CD4-positive, alpha-beta T cell treated with Interleukin-1 beta for 1 hour (primary cell): Measurements from ENCODE around the gene TSPYL4.

Experiments used
- DNase-seq, 2 donors: peaks; one replicate each; pipeline ENCODE4 v3.0.0-alpha.2; 2020 to 2022

TSPYL4 gene

GRCh38 chr6:116268589-116269293, 14.9 kb upstream of the TSPYL4 start:
- DNase-seq, result peak in 1 of 2 donors; percentile 67

GRCh38 chr6:116267836-116268588, 14.1 kb upstream of the TSPYL4 start:
- no peak for DNase-seq

- DNase-seq, result no peak
Measured at GRCh38 chr6:116266803-116267202, 12.9 kb upstream of the TSPYL4 start.

- no peak for DNase-seq
Measured at GRCh38 chr6:116265041-116265829, 11.4 kb upstream of the TSPYL4 start.

DNA sequence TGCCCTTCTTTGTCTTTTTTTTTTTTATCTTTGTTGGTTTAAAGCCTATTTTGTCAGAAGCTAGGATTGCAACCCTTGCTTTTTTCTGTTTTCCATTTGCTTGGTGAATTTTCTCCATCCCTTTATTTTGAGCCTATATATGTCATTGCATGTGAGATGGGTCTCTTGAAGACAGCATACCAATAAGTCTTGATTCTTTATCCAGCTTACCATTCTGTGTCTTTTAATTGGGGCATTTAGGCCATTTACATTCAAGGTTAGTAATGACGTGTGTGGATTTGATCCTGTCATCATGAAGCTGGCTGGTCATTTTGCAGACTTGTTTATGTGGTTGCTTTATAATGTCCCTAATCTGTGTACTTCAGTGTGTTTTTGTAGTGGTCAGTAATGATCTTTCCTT, 9.5 kb upstream of the TSPYL4 start:
- no peak for DNase-seq

- DNase-seq, result no peak
Measured at GRCh38 chr6:116258520-116258919, 4.6 kb upstream of the TSPYL4 start.

DNA sequence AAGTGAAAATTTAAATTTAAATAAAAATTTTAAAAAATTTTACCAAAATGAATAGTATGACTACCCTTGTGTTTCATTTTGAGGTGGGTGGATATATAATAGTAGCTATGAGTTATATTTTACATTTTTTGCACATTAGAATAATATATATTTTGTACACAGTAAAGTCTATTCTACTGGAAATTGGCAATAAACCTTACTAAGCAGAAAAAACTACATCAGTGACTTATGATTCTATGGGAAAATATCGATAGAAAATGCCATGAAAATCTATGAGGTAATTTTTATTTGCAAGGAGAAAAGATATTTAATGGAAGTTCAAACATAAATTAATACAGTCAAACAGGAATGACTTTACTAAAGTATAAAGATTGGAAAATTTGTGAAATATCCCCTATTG, 2.8 kb upstream of the TSPYL4 start:
- no peak for DNase-seq

GRCh38 chr6:116255246-116255800, 1.4 kb upstream of the TSPYL4 start:
- DNase-seq, result no peak

DNA sequence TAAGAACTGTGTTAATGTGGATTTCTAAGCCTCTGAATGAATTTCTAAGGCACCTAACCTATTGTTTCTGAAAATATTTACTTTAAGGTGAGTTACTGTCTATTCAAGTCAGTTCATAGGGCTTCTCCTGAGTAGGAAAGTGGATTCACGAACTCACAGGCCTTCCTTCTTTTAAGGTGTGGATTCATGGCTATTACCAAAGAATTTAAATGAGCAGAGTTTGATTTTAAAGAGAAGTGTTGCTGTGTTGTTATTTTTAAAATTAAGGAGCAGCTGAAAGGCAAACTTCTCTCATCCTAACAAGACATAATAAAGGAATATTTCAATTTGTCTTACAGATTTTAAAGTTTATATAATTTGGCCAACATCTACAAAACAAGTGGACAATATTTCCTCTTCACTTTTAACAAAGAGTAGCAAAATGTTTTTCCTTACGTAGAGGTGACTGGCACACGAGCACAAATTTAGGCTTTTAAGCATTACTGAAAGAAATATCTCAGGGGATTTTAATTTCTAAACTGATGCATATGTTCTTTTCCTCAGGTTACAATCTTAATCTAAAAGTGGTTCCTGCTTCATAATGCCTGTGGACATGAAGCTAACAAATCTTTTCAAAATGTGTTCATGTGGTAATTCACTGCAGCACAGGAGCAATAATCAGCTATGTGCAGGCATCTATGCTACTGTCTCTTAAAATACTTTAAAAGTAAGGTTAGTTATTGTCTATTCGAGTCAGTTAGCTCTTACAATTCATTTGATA, 602 bp upstream of the TSPYL4 start:
- DNase-seq, result no peak

DNA sequence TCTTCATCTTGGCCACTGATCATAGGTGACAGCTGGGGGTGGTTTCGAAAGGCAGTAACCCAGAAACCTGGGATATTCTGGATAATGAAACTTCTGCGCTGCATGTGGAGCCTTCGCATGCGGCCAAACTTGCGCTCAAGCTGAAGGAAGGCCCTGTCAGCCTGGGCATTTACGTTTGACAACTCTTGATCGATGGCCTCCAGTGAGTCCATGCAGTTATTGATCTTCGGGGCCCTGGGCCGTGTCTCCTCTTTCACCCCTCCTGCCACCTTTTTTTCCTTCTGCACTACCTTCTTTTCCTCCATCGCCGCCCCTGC, 729 bp downstream of the TSPYL4 start:
- no peak for DNase-seq

DNA sequence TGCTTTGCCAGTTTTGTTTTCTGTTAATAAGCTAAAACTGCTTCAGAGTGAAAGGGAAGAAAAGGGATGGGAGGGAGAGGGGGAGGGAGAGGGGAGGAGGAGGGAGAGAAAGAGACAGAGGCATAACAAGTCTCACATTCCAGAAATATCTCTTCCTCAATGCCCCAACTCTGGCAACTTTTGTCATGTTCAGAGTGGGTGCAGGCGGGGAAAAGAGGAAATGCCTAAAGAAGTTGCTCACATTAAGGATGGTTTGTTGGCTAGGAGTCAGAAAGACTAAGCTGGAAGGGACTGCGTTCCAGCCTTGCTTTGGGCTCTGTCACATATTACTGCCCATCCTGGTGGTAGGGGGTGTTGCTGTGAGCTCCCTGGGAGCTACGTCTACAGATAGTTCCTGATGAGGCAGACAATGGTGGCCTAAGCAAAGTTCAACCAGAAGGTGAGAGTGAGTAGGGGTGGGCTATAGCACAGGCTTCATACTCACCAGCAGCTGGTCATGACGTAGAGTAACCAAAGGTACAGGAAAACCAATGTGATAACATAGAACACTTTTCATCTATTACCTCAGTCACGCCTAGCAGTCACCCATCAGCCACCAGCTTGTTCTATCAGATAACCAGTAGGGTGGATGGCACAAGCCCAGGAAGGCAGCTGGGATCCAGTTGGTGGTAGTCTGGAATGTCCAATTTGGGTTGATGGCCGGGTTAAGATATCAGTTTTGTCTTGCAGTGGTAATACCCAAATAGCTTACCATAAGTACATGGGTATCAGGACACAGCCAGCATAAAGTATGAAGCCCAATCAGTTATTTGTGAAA, 2.1 kb downstream of the TSPYL4 start:
- DNase-seq, result no peak

DNA sequence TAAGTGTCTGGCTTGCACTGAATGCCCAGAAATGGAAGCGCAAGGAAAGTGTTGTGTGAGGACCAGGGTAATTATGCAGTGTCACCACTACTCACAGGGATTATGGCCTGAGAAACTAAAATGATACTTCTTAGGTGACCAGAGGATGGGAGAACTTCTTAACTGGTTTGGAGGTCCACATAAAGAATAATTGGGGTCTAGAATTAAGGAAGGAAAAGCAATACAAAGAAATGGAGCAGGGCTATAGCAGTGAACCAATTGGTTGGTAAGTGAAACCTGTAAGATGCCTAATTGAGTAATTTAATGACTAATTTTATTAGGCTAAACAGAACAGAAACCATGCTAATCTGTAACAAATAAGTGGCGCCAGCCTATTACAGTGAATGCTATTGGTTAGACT, 5.3 kb downstream of the TSPYL4 start:
- no peak for DNase-seq

DNA sequence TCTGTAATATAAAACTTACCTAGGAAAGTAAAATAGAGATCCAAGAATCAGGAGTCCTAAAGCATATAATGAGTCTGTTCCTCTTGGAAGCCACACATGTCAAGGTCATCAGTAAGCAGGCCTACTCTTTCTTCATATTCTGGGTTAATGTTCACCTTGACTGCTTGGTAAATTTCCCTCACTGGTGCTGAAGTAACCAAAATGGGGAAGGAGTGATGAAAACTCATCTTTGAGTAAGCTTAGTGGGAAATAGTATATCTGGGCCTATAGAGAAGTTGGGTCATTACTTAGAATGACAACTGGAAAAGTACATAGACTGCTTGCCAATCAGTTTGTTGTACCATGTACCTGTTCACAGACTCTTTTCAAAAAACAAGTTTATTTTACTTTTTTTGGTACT, 6.6 kb downstream of the TSPYL4 start:
- DNase-seq, result no peak

GRCh38 chr6:116246089-116246488, 7.8 kb downstream of the TSPYL4 start:
- no peak for DNase-seq

GRCh38 chr6:116244284-116244683, 9.6 kb downstream of the TSPYL4 start:
- no peak for DNase-seq

DNA sequence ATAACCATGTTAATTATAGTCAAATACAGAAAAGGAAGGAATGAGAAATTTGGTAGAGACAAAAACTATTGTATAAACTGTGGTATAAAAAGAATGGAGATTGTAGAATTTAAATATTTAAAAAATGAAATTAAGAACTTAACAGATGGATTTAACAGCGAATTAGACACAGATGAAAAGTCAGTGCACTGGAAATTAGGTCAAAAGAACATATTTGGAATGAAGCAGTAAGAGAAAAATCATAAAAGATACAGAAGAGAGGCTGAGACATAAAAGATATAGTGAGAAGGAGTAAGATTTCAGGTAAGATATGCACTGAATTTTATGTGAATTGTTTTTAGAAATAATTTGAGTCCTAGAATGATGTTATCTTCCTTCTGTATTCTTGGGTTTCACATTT, 14.0 kb downstream of the TSPYL4 start:
- no peak for DNase-seq

- DNase-seq, result no peak
Measured at GRCh38 chr6:116239256-116239655, 14.6 kb downstream of the TSPYL4 start.

- no peak for DNase-seq
Measured at GRCh38 chr6:116238083-116238482, 15.8 kb downstream of the TSPYL4 start.

DNA sequence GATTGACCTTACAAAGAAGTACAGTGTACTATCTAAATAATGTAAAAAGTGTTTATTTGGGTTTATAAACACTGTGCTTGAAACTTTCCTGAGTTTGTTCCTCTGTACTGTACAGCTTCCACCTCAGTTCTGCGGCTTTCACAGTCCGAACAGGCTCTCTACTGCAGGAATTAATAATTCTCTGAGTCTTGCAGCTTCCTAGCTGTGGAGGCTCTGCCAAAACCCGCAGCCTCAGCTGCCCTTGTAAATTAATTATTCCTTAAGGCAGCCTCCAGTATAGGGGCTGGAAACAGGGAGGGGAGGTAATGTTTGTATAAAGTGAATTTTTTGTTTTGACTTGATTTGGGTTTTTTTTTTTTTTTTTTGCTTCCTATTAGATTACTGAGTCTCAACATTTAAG, 19.2 kb downstream of the TSPYL4 start:
- no peak for DNase-seq

GRCh38 chr6:116229287-116229913, 24.5 kb downstream of the TSPYL4 start:
- DNase-seq, result no peak

GRCh38 chr6:116223355-116223754, 30.5 kb downstream of the TSPYL4 start:
- DNase-seq, result no peak
